Astrocyte (in vitro differentiated cells and primary cell): ENCODE measurements around the gene FOXB1. TPM values are rescaled to one million over a fixed set of nuclear protein-coding genes. Genes with fewer than 3 reads are reported as not detected.

Source experiments
- DNase-seq: peaks from one replicate; pipeline ENCODE4 v3.0.0-alpha.2; 2010; ENCODE audit warnings: low read depth
- FAIRE-seq: peaks from 2 replicates; lab custom pipeline; 2011; peaks lifted over from hg19 to GRCh38; lab: Jason Lieb, UNC
- H2AFZ ChIP-seq: 2 replicates; pipeline ENCODE4 v1.6.0; 2012; ENCODE audit warnings: low read depth, low read length, inconsistent platforms
- H3K27ac ChIP-seq: 2 replicates; pipeline ENCODE4 v1.5.1; 2011; ENCODE audit warnings: low read depth, low read length, inconsistent platforms
- H3K27me3 ChIP-seq: 2 replicates; pipeline ENCODE4 v1.6.0; 2011; ENCODE audit warnings: low read length, inconsistent platforms; ENCODE audit not compliant: insufficient read depth
- H3K36me3 ChIP-seq: 2 replicates; pipeline ENCODE4 v1.5.1; 2011; ENCODE audit warnings: low read length, inconsistent platforms; ENCODE audit not compliant: insufficient read depth
- H3K4me1 ChIP-seq: 2 replicates; pipeline ENCODE4 v1.5.1; 2011; ENCODE audit warnings: low read length, inconsistent platforms; ENCODE audit not compliant: insufficient read depth
- H3K4me2 ChIP-seq: 2 replicates; pipeline ENCODE4 v1.6.0; 2012; ENCODE audit warnings: low read length, inconsistent platforms
- H3K4me3 ChIP-seq: 2 replicates; pipeline ENCODE4 v1.5.1; 2011; ENCODE audit warnings: low read depth, mild to moderate bottlenecking, low read length, inconsistent platforms; ENCODE audit not compliant: insufficient read depth
- H3K79me2 ChIP-seq: 2 replicates; pipeline ENCODE4 v1.6.0; 2012; ENCODE audit warnings: mild to moderate bottlenecking, low read length, inconsistent platforms; ENCODE audit not compliant: insufficient read depth
- H3K9ac ChIP-seq: 2 replicates; pipeline ENCODE4 v1.6.0; 2012; ENCODE audit warnings: mild to moderate bottlenecking, low read length, inconsistent platforms
- H3K9me3 ChIP-seq: 2 replicates; pipeline ENCODE4 v1.5.1; 2012; ENCODE audit warnings: low read depth, mild to moderate bottlenecking, low read length, inconsistent platforms; ENCODE audit not compliant: insufficient read depth
- H4K20me1 ChIP-seq: 2 replicates; pipeline ENCODE4 v1.6.0; 2012; ENCODE audit warnings: low read length, inconsistent platforms; ENCODE audit not compliant: insufficient read depth
- H3K27ac Mint-ChIP-seq: one replicate; pipeline ENCODE4 v1.8.0; 2021; ENCODE audit warnings: mild to moderate bottlenecking, mixed read lengths; ENCODE audit not compliant: unreplicated experiment
- H3K27me3 Mint-ChIP-seq: one replicate; pipeline ENCODE4 v1.8.0; 2021; ENCODE audit warnings: low read depth, mixed read lengths; ENCODE audit not compliant: unreplicated experiment
- H3K36me3 Mint-ChIP-seq: one replicate; pipeline ENCODE4 v1.8.0; 2021; ENCODE audit warnings: low read depth, mixed read lengths; ENCODE audit not compliant: unreplicated experiment
- H3K4me1 Mint-ChIP-seq: one replicate; pipeline ENCODE4 v1.8.0; 2021; ENCODE audit warnings: low read depth, mixed read lengths; ENCODE audit not compliant: unreplicated experiment
- H3K4me3 Mint-ChIP-seq: one replicate; pipeline ENCODE4 v1.8.0; 2021; ENCODE audit warnings: mild to moderate bottlenecking, moderate library complexity, mixed read lengths; ENCODE audit not compliant: unreplicated experiment
- H3K9me3 Mint-ChIP-seq: one replicate; pipeline ENCODE4 v1.8.0; 2021; ENCODE audit warnings: mild to moderate bottlenecking, mixed read lengths; ENCODE audit not compliant: unreplicated experiment
- CTCF ChIP-seq: IDR thresholded peaks from 2 replicates; pipeline ENCODE4 v1.5.1; 2011; ENCODE audit warnings: low read depth, mild to moderate bottlenecking, inconsistent platforms, low read length, moderate library complexity; ENCODE audit not compliant: insufficient read depth
- EZH2 ChIP-seq: IDR thresholded peaks from 2 replicates; pipeline ENCODE4 v1.6.1; 2012; ENCODE audit warnings: mild to moderate bottlenecking, low read length, inconsistent platforms; ENCODE audit not compliant: insufficient read depth
- total RNA-seq: library from RNA; stranded (reverse); gene quantifications from 2 replicates; pipeline ENCODE4 v1.2.1, GENCODE V29; 2021

The FOXB1 gene
- total RNA-seq, 1 donor from 2014 or later, result 1.3 TPM

DNA sequence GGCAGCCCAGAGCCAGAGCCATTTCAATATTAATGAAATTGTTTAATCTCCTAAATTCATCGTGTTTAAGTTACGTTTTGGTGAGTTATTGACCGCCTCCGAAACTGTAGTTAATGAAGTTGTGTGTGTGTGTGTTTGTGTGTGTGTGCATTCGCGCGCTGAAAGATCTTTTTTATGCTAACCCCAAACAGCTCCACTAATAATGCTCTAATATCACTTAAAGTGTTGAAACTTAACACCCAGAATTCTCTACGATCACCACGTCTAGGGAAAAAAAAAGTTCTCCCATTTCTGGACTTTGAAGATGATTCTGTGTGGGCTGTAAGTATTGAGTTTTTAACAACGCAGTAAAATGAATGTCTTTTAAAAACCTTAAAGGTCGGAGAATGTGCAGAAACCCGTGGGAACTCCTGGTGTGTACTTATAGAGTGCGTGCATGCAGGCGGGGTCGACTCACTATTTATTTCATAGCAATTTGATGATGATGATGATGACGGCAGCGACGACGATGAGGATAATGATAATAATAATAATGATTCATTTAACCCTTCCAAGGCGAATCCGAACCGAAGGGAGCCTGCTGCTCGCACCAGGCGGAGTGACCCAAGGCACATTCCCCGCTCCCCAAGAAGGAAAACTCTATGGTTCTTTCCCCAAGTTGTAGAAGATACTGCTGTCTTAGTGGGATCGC, 1.4 kb upstream of the FOXB1 start:
- Mint-ChIP-seq H3K36me3 (no peaks in the 10 kb centered on the region), H3K27me3 (peaks cover 69% of the 10 kb centered on the region), H3K27ac (no peak overlapping the region), H3K9me3 (peaks cover 8% of the 10 kb centered on the region), H3K4me3 (peak overlapping the region; percentile 12), H3K4me1 (peaks cover 14% of the 10 kb centered on the region)
- H3K9ac ChIP-seq, result no peak overlapping the region
- H3K4me2 ChIP-seq, result no peak overlapping the region
- H3K36me3 ChIP-seq, result no peaks in the 10 kb centered on the region
- H3K27ac ChIP-seq, result no peak overlapping the region
- H3K9me3 ChIP-seq, result no peaks in the 10 kb centered on the region
- peaks cover 98% of the 10 kb centered on the region for H3K27me3 ChIP-seq
- FAIRE-seq (no peak), DNase-seq (no peak)
- no peak for TF ChIP-seq CTCF
- peak; percentile 74 for TF ChIP-seq EZH2
- peaks cover 23% of the 10 kb centered on the region for H3K4me1 ChIP-seq
- H2AFZ ChIP-seq, result no peak overlapping the region
- H3K79me2 ChIP-seq, result no peaks in the 10 kb centered on the region
- peaks cover 4% of the 10 kb centered on the region for H4K20me1 ChIP-seq
- no peak overlapping the region for H3K4me3 ChIP-seq

- peak overlapping the region; percentile 82 for H3K4me2 ChIP-seq
- no peak for FAIRE-seq
- H3K4me1 Mint-ChIP-seq, result peaks cover 12% of the 10 kb centered on the region
These were observed 685 bp upstream of the FOXB1 start for GRCh38 chr15:60003243-60004008.

More at GRCh38 chr15:60003243-60004008, 685 bp upstream of the FOXB1 start:
- H3K27ac ChIP-seq, result no peak overlapping the region
- H3K79me2 ChIP-seq, result no peaks in the 10 kb centered on the region
- Mint-ChIP-seq H3K4me3 (peak overlapping the region; percentile 76), H3K36me3 (no peaks in the 10 kb centered on the region), H3K9me3 (peaks cover 8% of the 10 kb centered on the region), H3K27me3 (peaks cover 64% of the 10 kb centered on the region), H3K27ac (no peak overlapping the region)
- peaks cover 23% of the 10 kb centered on the region for H3K4me1 ChIP-seq
- H3K27me3 ChIP-seq, result peaks cover 98% of the 10 kb centered on the region
- H2AFZ ChIP-seq, result no peak overlapping the region
- no peaks in the 10 kb centered on the region for H4K20me1 ChIP-seq
- no peak overlapping the region for H3K4me3 ChIP-seq
- no peak for DNase-seq
- TF ChIP-seq EZH2, result no peak
- TF ChIP-seq CTCF, result no peak
- no peak overlapping the region for H3K9ac ChIP-seq
- H3K36me3 ChIP-seq, result no peaks in the 10 kb centered on the region
- no peaks in the 10 kb centered on the region for H3K9me3 ChIP-seq
